Inflammatory macrophage treated with lipopolysaccharide for 1 hour (primary cell): ENCODE data around the gene PAX5.
A peak's percentile ranks its signal among the peaks of the same experiment; 100 is the strongest.
"Not testable (repeated sequence)": the region's sequence is repeated elsewhere in the genome, so short reads cannot be mapped to it uniquely, and the experiment has no call there.

Experiments used
- DNase-seq, 2 donors: peaks; one replicate each; pipeline ENCODE4 v3.0.0-alpha.2; 2020 to 2022

The PAX5 gene

DNA sequence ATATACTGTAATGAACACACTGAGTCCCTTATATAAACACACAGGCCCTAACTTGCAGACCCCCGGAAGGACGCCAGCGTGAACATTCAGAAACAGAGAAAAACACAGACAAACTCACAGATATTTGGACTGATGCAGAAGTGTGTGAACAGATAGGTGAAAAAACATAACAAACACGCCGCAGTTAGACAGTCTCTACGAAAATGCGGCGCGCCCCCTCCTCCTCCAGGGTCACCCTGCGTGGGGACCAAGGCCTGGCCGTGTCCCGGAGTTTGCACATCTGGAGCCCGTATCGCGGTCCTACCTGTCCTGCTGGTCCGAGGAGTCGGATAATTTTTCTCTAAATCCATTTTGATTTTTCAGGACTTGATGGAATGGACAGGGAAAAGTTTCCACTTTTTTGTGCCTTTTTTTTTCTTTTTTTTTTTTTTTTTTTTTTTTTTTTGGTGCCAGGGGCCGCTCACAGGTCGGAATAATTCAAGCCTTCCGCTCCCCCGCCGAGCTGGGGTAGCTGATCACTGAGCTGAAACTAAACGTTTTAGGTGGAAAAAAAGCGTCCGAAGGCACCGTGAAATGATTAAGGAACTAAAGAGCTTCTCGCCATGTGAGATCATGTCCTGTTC is at the start of gene PAX5:
Gene PAX5, minus strand, starts transcription at position 587 of the 623 bp plus-strand sequence. Its CDS starts 237 bp downstream, at position 350.
- DNase-seq, result no peak

DNA sequence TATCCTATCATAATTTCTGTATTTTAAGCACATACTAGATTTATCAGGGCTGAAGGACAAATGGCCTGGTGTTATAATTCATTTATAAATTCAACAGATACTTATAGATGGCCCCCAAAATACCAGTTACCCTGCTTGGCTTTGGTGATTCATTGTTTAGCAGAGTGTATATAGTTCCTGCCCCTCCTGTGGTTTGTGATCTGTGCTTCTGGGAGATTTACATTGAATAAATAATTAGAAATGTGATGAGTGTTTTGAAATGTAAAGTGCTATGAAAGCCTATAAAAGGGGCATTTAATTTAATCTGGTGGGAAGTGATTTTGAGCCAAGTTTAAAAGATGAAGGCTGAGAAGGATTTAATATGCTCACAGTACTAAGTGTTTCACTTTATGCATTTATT is 49.6 kb upstream of the PAX5 start:
- DNase-seq, result no peak

DNA sequence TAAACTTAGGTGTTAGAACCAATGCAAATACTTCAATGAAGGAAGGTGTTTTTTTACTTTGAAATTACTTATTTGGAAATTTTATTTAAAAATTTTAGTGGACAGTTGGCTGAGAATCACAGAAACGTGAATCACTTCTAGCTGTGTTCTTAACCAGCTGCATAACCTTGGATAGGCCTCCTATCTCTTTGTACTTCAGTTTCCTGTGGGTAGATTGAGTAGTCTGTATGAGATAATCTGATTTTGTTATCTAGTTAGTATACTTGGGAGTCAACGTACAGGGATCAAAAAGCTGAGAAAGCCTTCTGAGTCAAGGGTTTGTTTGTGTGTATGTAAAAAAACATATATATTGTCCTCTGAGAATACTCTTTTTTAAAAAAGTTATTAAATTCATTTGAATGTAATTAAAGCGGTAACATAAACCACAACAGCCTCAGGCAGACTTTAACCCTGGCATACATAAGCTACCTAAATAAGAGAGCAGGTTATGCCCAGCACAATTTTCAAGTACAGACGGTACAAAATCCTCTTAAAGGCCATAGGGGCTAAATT is 48.2 kb upstream of the PAX5 start:
- no peak for DNase-seq

DNA sequence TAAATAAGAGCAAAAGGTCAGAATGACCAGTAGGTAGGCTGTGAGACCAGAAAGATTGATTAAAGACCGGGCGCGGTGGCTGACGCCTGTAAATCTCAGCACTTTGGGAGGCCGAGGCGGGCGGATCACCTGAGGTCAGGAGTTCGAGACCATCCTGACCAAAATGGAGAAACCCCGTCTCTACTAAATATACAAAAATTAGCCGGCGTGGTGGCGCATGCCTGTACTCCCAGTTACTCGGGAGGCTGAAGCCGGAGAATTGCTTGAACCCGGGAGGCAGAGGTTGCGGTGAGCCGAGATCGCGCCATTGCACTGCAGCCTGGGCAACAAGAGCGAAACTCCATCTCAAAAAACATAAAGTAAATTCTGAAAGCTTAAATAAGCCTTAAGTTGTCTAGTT is 47.4 kb upstream of the PAX5 start:
- not testable (repeated sequence) for DNase-seq

DNA sequence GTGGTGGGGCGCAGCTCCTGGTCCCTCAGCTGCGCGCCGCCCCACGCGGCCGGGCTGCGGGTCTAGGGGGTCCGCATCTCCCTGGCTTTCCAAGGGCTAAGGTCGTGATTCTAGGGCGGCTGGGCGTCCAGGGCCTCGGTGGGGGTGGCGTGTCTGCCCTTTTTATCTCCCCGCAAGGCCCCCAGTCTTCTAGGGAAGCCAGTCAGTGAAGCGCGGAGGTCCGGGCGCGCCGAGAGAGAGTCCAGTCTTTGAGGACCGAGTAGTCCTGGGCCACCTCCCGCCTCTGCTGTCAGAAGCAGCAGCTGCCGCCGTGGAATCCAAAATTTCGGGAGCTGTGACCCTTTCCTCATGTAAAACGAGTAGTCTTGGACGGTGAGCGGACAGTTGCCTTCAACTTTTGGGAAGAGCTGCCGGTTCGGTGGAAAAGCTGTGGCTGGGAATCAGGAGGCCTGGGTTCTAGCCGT is 46.1 kb upstream of the PAX5 start:
- peak; percentile 18 to 23 for DNase-seq

DNA sequence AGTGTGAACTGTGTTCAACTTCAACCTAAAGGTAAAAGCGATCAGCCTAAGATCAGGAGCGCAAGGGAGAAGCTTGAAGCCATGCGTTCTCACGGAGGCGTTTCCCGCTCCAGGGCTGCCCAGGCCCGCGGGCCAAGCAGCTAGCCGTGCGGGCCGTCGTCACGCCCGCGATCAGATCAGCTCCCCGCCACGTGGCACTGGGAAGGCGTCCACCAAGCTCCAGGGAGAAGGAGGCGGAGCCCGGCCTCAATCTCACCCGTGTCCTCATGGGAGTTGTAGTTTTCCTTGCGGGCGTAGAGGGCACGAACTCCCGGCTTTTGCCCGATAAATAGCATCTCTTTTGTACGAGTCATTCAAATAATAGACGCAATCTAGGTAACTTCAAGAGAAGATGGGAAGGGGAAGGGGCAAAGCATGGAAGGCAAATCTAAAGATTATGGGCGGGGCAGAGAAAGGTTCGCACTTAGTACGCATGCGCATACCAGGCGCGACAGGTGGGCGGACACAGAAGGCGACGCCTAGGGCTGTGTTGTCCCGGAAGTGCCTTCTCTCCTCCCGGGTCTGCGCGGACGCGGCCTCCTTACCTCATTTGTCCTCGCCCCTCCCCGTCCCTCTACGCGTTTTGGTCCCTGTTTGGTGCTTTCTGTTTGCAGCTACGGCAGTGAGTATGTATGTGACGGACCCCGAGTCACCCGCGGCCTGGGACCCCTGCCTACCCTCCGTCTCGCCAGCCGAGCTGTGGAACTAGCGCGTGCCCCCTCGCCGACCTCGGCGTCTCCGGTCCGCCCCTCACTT is 45.5 kb upstream of the PAX5 start:
- peak; percentile 96 for DNase-seq

DNA sequence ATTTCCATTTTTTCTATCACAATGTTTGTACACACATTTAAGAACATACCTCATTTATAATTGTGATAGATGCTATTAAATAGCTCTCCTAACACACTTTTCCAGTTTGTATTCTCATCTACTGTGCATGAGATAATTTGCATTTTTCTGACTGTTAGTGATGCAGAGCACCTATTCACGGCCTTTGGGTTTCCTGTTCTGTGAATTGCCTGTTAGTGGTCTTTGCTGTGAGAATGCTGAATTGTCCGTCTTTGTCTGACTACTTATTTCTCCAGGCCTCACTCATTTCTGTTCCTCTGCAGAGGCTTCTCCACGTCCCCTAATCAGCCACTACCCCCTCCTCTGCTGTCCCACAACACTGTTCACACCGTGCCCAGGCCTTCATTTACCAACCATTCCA is 40.7 kb upstream of the PAX5 start:
- not testable (repeated sequence) for DNase-seq

DNA sequence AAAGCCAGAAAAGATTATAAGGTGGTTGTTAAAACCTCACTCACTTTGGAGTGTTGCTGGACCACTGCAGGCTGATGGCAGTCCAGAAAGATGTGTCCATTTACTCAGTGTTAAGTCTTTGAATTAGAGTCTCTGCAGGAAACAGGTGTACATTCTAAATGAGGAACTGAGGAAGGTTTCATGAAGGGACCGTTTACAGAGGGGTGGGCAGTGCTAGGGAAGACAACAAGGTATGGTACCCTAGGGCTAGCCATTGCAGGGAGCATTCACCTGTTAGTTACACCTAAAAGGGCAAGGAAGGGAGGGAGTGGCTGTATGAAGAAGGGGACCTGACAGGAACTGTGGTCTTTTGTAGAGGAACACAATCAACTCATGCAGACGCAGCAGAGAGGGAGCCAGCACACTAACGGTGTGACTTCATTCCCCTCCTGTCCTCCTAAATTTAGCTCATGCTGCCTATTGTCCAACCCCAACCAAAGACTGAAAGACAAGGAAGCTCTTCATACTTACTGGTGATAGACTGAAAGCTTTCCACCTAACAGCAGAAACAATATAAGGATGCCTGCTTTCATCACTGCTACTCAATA is 32.2 kb upstream of the PAX5 start:
- DNase-seq, result no peak

DNA sequence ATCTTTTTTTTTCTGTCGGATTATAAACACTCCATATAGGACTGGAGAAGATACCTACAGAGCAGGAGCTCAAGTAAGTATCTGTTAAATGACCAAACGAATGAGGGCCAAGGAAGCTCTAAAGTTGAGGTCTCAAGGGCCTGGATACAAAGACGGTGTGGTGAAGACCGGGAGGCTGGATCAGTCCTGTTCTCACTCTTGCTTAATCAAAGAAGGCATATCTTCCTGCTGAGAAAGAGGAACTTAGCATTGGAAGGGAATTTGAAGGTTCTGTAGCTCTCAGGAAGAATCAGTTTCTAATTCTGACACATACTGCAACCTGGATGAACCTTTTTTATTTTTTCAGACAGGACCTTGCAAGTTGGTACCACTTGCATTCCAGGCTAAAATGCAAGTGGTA is 28.3 kb upstream of the PAX5 start:
- DNase-seq, result peak; percentile 17 to 55

DNA sequence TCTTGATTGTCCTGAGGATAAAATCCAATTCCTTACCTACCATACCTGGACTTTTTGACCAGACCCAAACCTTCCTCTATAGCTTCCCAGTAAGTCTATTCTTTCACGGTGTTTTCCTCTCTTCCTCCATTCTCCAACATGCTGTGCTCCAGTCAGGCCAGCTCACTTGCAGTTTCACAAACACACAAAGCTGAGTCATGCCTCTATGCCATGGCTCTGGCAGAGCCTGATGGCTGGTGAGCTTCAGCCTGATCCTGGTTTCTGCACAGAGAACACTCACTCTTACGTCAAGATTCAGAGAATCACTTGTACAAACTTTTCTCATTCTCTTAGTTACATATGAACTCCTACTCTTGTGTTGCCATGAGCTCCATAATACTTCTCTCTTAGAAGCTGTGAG is 27.7 kb upstream of the PAX5 start:
- DNase-seq, result peak; percentile 28 to 76

DNA sequence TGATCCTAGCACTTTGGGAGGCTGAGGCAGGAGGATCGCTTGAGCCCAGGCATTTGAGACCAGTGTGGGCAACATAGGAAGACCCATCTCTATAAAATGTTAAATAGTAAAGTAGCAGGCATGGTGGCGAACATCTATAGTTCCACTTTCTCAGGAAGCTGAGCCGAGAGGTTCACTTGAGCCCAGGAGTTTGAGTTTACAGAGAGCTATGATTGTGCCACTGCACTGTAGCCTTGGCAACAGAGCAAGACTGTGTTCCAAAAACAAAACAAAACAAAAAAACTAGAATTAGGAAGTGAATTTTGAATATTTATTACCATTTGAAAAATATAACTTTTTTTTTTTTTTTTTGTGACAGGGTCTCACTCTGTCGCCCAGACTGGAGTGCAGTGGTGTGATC is 26.8 kb upstream of the PAX5 start:
- no peak for DNase-seq

DNA sequence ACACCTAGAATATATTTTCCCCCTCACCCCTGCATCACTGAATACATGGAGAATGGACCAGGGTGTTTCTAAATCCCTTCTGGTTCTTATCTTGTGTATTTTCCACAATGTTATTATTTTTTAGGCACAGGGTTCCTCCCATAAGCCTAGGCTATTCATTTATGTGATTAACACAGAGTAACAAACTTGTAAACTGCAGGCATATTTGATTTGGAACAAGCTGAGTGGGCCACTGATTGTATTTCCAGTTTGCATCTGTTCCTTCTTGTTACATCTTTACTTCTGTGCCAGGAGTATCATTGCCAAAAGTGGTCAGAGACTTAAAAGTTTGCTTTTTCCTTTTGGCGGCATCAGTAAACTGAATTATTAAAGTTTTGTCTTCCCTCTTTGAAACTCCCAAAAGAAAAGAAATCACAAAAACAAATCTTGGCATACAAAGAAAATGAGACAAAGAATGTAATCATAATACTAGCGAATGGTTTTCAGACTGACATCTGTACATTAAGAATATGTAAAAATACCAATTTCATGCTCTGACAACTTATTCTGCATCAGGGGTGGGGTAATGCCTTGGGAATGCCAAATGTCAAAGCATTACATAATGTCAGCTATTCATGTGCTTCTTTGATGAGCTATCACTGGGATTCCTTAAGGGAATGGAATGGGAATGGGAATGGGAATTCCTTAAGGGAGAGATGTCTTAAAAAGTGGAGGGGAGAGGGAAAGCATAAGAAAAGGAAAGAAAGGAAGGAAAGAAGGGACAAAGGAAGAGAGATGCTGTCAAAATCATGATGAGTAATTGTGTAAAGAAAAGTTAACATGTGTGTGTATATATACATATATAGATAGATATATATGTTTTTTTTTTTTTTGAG is 22.2 kb upstream of the PAX5 start:
- no peak for DNase-seq

DNA sequence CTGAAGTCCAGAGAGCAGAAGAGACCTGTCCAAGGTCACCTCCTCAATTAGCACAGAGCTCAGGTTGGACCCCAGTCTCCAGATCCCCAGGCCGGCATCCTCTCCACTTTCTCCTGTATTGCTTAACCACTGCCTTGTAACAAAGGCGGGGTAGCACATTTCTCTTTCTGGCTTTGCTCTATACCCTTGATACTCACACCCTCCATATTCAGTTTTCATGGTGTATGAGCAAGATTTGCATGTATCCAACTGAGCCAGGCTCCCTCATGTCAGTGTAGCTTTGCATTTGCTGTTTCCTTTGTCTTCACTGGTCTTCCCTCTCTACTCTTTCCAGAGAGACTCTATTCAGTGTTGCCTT is 20.3 kb upstream of the PAX5 start:
- not testable (repeated sequence) for DNase-seq

DNA sequence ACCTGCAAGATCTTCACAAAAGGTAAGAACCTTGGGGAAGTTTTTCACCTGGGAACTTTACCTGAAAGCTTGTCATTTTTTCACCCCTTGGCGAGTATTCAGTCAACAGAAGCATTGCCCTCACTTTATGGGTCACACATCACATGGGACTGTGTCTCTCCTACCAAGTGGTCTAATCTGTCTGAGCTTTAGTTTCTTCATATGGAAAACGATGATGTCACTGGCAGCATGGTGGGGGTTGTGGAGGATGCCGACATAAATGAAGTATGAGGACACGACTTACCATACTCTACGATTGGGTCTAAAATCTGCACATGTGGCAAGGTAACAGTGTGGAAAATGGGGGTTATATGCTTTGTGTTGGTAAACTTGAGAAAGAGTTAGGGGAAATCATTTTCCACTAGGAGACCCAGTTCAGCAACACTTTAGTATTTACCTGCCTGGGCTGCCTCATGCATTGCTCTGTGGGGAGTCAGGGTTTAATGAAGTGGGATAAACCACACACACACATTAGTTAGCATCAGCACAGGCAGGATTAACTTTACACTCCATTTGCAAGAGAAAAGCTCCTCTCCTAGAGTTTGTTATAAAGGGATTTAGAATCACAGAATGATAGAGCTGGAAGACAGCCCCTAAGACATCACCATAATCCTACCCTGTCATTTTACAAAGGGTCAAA is 19.8 kb upstream of the PAX5 start:
- DNase-seq, result no peak

DNA sequence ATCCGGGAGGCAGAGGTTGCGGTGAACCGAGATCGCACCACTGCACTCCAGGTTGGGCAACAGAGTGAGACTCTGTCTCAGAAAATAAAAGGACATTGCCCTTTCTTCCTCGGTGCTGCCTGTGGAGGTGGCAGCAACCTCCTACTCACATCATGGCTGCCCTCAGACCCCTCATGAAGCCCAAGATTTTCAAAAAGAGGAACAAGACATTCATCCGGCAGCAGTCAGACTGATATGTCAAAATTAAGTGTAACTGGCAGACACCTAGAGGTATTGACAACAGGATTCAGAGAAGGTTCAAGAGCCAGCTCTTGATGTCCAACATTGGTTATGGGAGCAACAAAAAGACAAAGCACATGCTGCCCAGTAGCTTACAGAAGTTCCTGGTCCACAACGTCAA is 12.6 kb upstream of the PAX5 start:
- DNase-seq, result no peak

DNA sequence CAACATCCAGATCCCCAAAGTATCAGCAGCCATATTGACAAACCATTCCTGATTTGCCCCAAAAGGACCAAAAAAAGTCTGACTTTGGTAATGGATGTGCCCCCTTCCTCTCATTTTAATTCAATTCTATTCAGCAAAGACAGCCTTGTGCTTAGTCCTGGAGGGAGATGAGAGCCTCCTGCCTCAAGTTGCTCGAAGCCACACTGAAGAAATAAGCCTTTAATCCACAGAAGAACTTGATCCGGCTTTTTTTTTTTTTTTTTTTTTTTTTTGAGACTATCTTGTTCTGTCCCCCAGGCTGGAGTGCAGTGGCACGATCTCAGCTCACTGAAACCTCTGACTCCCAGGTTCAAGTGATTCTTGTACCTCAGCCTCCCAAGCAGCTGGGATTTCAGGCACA is 8.4 kb upstream of the PAX5 start:
- no peak for DNase-seq

DNA sequence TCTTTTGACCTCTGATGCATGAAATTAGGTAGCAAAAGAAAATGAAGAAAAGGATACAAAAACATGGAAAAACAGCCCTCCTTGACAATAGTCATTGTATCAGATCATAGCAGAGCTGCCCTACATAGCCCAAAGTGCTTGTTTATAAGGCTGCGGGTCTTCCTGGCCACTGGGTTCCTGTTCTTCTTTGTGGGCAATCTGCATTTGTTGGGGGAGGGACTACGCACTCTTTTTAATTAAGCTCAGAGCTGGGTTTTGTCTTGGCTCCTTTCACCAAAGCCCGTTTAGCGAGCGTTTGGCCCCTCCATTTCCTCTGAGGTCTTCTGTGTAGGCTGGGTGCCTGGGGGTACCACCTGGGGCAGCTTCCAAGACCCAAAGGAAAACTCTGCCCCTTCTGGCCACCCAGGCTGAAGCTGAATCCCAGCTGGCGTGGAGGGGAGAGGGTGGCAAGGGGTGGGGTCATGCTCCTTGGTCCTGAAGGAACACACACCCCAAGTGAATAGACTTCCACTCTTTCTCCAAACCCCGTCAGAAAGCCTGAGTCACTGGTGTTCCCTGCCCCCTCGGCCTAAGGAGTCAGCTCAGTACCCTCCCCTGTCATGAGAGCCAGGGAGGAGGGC is 6.5 kb upstream of the PAX5 start:
- DNase-seq, result no peak

DNA sequence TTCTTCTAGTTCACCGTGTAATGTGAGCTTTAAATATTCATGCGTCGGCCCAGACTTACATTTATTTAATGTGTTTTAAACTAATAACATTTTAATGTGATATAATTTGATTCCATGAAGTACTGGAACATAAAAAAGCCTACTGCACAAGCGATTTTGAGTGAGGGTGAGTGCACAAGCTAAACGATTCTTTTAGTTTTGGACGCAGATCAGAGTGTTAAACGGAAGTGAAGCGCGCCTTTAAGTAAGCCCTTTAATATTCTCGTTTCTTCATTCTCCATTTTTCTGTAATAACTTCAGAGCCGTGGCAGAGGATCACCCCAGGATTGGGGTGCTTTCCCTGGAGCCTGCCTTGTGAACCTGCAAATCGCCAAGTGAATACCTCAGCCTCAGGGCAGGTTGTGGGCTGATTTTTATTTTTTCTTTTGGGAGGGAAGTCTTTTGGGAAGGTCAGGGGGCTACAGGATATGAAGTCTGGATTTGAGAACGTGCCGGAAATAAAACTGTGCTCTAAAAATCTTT is 4.9 kb upstream of the PAX5 start:
- no peak for DNase-seq

DNA sequence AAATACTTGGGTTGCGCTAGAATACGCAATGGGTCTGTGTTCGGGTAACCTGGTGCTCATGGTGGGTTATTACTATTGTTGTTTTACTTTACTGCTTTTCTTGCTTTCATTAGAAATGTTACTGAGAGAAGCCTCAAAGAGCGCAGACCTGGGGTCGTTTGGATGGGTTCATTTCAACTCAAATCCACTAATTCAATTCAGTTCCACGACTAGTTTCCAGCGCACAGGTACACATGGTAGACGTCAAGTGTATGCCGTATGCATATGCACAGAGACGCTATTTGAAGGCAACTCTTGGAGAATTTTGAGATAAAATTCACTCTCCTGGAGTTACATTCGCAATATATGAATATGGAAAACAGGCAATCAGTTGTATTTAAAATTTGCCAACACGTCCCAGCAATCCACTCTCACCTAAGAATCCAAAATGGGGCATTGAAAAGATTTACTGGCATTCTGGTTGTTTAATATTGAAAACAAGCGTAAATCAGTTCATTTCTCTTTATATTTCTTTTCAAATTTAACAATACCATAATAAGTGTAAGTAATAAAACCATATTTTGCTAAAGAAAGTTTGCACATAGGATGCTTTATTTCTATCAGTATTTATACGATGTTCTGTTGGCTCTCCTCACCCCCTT is 4.4 kb upstream of the PAX5 start:
- DNase-seq, result no peak

DNA sequence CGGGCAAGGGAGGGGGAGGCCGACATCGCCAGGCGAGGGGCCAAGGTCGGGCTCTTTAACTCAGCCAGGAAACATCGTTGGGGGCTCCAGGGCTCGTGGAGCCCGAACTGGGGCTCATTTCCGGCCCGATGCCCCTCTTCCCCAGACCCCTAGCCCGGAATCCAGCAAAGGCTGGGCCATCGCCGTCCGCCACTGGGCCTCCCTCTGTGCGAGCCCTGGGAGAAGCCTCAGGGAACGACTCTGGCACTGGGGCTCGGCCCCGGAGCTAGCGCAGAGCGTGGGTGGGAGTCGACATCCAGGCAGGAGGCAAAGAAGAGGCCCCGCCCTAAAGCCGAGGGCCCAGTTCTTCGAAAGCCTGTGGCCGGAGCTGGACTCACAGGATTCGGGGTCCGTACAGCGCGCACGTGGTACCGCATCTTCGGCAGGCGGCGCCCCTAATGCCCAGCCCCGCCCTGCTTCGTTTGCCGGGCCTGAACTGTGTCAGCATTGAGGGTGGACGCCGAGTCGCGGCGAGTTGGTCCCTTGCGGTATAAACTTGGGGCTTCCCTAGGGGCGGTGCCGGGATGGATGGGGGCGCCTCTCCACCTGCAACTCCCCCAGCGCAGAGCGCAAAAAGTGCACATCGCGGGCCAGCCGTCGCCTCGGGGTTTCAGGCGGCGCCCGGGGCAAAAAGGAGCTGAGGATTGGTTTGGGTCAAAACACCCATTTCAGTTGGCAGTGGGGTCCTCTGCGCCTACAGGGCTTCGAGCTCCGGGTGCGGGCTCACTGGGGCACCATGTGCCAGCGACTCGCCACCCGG is 3.6 kb upstream of the PAX5 start:
- DNase-seq, result peak; percentile 18 to 26
